ENCODE results near the gene GDF9. TPM values are rescaled to one million over a fixed set of nuclear protein-coding genes. Genes with fewer than 3 reads are reported as not detected.

GDF9 gene
- total and polyA plus RNA-seq, 2 experiments from 2014 or later: 0.11 to 0.14 TPM

DNA sequence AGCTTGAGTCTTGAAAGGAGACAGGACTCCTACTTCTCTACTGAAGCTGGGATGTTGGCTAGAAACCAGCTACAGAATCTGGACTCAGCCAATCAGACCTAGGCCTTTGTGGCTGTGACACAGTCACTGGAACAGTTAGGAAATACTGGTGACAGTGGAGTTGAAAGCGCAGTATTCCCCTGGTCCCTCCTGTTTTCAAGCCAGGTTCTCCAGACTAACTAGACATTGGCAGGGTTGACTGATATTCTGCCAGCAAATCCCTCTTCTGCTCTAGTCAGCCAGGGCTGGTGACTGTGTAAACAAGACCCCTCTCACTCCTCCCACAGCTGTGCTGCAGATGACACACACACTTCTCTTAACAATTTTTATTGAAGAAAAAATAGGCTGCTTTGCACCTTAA lies 44.5 kb downstream of the GDF9 start:
- H3K4me3 ChIP-seq: no peak overlapping the region
- Mint-ChIP-seq H3K9me3 (no peaks in the 10 kb centered on the region), H3K4me1 (peaks cover 16% of the 10 kb centered on the region), H3K36me3 (ENCODE audit: low read depth) (peaks cover 3% of the 10 kb centered on the region; the same call in 2 of the 3 replicates), H3K27ac (no peak overlapping the region), H3K4me3 (no peak overlapping the region), H3K27me3 (ENCODE audit: insufficient read depth, low read depth, poor library complexity) (peaks cover 28% of the 10 kb centered on the region)
- no peaks in the 10 kb centered on the region for H3K79me2 ChIP-seq (replicated peaks; ENCODE audit: insufficient read depth)
- peaks cover 20% of the 10 kb centered on the region for H3F3A ChIP-seq (replicated peaks; ENCODE audit: low read depth)
- no peak for ATAC-seq
- DNase-seq (ENCODE audit: low spot score): no peak
- peaks cover 69% of the 10 kb centered on the region for H3K27me3 ChIP-seq (ENCODE audit: insufficient read depth)
- H4K20me1 ChIP-seq (replicated peaks; ENCODE audit: insufficient read depth): no peaks in the 10 kb centered on the region; the same call in 1 of the 2 replicates
- TF ChIP-seq, protein P1, sequence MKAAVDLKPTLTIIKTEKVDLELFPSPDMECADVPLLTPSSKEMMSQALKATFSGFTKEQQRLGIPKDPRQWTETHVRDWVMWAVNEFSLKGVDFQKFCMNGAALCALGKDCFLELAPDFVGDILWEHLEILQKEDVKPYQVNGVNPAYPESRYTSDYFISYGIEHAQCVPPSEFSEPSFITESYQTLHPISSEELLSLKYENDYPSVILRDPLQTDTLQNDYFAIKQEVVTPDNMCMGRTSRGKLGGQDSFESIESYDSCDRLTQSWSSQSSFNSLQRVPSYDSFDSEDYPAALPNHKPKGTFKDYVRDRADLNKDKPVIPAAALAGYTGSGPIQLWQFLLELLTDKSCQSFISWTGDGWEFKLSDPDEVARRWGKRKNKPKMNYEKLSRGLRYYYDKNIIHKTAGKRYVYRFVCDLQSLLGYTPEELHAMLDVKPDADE (IDR thresholded peaks at IDR 0.05): no peak
- TF ChIP-seq EZH2 (IDR thresholded peaks at IDR 0.05; ENCODE audit: low read depth, unreplicated experiment) (no peak), ZNF114 (CRISPR knock-in tag; IDR thresholded peaks at IDR 0.05) (no peak), ZNF331 (CRISPR knock-in tag; IDR thresholded peaks at IDR 0.05; ENCODE audit: low read depth) (no peak), CREB1 (CRISPR knock-in tag; IDR thresholded peaks at IDR 0.05; ENCODE audit: low read depth) (no peak)
- TF ChIP-seq, protein P2, sequence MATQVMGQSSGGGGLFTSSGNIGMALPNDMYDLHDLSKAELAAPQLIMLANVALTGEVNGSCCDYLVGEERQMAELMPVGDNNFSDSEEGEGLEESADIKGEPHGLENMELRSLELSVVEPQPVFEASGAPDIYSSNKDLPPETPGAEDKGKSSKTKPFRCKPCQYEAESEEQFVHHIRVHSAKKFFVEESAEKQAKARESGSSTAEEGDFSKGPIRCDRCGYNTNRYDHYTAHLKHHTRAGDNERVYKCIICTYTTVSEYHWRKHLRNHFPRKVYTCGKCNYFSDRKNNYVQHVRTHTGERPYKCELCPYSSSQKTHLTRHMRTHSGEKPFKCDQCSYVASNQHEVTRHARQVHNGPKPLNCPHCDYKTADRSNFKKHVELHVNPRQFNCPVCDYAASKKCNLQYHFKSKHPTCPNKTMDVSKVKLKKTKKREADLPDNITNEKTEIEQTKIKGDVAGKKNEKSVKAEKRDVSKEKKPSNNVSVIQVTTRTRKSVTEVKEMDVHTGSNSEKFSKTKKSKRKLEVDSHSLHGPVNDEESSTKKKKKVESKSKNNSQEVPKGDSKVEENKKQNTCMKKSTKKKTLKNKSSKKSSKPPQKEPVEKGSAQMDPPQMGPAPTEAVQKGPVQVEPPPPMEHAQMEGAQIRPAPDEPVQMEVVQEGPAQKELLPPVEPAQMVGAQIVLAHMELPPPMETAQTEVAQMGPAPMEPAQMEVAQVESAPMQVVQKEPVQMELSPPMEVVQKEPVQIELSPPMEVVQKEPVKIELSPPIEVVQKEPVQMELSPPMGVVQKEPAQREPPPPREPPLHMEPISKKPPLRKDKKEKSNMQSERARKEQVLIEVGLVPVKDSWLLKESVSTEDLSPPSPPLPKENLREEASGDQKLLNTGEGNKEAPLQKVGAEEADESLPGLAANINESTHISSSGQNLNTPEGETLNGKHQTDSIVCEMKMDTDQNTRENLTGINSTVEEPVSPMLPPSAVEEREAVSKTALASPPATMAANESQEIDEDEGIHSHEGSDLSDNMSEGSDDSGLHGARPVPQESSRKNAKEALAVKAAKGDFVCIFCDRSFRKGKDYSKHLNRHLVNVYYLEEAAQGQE (IDR thresholded peaks at IDR 0.05; ENCODE audit: unreplicated experiment): no peak
- H3K27ac ChIP-seq (ENCODE audit: low read depth): no peak overlapping the region
- no peaks in the 10 kb centered on the region for H3K36me3 ChIP-seq (ENCODE audit: insufficient read depth)
- H3K4me1 ChIP-seq (ENCODE audit: insufficient read depth): peaks cover 19% of the 10 kb centered on the region
- H2AFZ ChIP-seq: no peak overlapping the region
- H3K9me2 ChIP-seq (ENCODE audit: insufficient read depth): no peaks in the 10 kb centered on the region
- H3K4me2 ChIP-seq: no peak overlapping the region

DNA sequence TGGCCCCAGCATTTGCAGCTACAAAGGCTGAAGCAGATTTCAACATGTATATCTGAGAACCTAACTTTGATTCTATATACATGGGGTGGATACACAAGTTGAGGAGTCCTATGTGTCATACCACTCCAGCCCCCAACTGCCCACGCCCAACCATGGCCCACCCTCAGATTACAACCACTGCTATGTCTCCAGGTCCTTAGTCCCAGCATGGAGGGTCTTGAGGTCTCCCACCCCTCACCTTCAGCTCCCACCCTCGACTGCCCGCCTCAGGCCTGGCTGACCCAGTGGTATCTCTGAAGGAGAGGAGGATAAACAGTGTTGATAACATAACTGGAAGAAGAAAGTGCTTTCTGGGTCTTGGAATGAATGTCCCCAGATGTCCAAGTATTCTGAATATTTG lies 44.9 kb downstream of the GDF9 start:
- no peak overlapping the region for H3K4me3 ChIP-seq
- H3F3A ChIP-seq (replicated peaks; ENCODE audit: low read depth): peaks cover 20% of the 10 kb centered on the region
- H3K27me3 ChIP-seq (ENCODE audit: insufficient read depth): peaks cover 69% of the 10 kb centered on the region
- Mint-ChIP-seq H3K27ac (no peak overlapping the region), H3K9me3 (no peaks in the 10 kb centered on the region), H3K27me3 (ENCODE audit: insufficient read depth, low read depth, poor library complexity) (peaks cover 28% of the 10 kb centered on the region), H3K36me3 (ENCODE audit: low read depth) (peaks cover 3% of the 10 kb centered on the region; the same call in 2 of the 3 replicates), H3K4me3 (no peak overlapping the region), H3K4me1 (peaks cover 13% of the 10 kb centered on the region)
- H3K4me2 ChIP-seq: no peak overlapping the region
- no peak for DNase-seq (ENCODE audit: low spot score)
- no peak overlapping the region for H3K27ac ChIP-seq (ENCODE audit: low read depth)
- no peaks in the 10 kb centered on the region for H3K79me2 ChIP-seq (replicated peaks; ENCODE audit: insufficient read depth)
- H3K9me2 ChIP-seq (ENCODE audit: insufficient read depth): no peaks in the 10 kb centered on the region
- H3K36me3 ChIP-seq (ENCODE audit: insufficient read depth): no peaks in the 10 kb centered on the region
- no peaks in the 10 kb centered on the region; the same call in 1 of the 2 replicates for H4K20me1 ChIP-seq (replicated peaks; ENCODE audit: insufficient read depth)
- ATAC-seq: no peak
- H3K4me1 ChIP-seq (ENCODE audit: insufficient read depth): peaks cover 16% of the 10 kb centered on the region
- H2AFZ ChIP-seq: no peak overlapping the region
- no peak for TF ChIP-seq EZH2 (IDR thresholded peaks at IDR 0.05; ENCODE audit: low read depth, unreplicated experiment)
- TF ChIP-seq, protein P3, sequence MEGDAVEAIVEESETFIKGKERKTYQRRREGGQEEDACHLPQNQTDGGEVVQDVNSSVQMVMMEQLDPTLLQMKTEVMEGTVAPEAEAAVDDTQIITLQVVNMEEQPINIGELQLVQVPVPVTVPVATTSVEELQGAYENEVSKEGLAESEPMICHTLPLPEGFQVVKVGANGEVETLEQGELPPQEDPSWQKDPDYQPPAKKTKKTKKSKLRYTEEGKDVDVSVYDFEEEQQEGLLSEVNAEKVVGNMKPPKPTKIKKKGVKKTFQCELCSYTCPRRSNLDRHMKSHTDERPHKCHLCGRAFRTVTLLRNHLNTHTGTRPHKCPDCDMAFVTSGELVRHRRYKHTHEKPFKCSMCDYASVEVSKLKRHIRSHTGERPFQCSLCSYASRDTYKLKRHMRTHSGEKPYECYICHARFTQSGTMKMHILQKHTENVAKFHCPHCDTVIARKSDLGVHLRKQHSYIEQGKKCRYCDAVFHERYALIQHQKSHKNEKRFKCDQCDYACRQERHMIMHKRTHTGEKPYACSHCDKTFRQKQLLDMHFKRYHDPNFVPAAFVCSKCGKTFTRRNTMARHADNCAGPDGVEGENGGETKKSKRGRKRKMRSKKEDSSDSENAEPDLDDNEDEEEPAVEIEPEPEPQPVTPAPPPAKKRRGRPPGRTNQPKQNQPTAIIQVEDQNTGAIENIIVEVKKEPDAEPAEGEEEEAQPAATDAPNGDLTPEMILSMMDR (conservative IDR thresholded peaks at IDR 0.05; ENCODE audit: low read depth in 2 of 2): no peak
- no peak for TF ChIP-seq STAT1 (IDR thresholded peaks at IDR 0.05; ENCODE audit: unreplicated experiment)
- no peak for TF ChIP-seq CREB1 (CRISPR knock-in tag; IDR thresholded peaks at IDR 0.05; ENCODE audit: low read depth)
- TF ChIP-seq, protein P1 (IDR thresholded peaks at IDR 0.05): no peak
- TF ChIP-seq JUNB (IDR thresholded peaks at IDR 0.05; ENCODE audit: unreplicated experiment): no peak
- TF ChIP-seq POLR2AphosphoS5 (IDR thresholded peaks at IDR 0.05; ENCODE audit: low read depth): no peak
- TF ChIP-seq NANOG (IDR thresholded peaks at IDR 0.05; ENCODE audit: borderline replicate concordance): no peak
